Tibial nerve (tissue), 4 donors: ENCODE measurements around the gene CD300LB.

Experiments
- CTCF ChIP-seq, 5 experiments: fragments of 200-600 bp in 3 of 5; fragments of 450-650 bp in 2 of 5; sonication (generic) in 3 of 5; IDR thresholded peaks; one replicate each; pipeline ENCODE4 v1.5.1; 2016 to 2019; ENCODE audit warnings: antibody characterized with exemption in 5 of 5, mild to moderate bottlenecking in 3 of 5, moderate library complexity in 2 of 5
- EP300 ChIP-seq, 2 donors: sonication (generic); formaldehyde crosslinking; IDR thresholded peaks; one replicate each; pipeline ENCODE4 v1.6.1; 2017; ENCODE audit warnings: antibody characterized with exemption in 2 of 2, mild to moderate bottlenecking in 1 of 2

- TF ChIP-seq CTCF (IDR thresholded peaks at IDR 0.05): no peak
- no peak for TF ChIP-seq EP300 (IDR thresholded peaks at IDR 0.05)
Measured at GRCh38 chr17:74555427-74555940, 24.2 kb upstream of the CD300LB start.
